Measurements from ENCODE around the gene TIRAP.

The TIRAP gene

DNA sequence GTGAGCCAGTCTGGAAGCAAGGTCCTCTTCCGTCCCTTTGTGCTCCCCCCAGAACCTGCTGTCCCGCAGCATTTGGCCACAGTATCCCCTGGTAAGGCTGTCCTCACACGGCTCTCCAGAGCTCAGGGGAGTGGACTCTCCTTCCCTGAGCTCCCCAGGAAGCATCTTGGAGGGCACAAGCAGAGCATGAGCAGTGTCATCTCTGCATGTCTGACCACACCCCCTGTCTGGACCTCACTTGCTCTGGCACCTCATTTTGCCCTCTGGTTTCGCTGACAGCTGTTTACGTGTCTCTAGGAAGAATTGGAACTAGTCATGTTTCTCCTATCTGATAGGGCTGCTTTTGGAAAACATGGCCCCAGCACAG lies 36.5 kb downstream of the TIRAP start:
- TF ChIP-seq ZNF565 (CRISPR knock-in tag; conservative IDR thresholded peaks at IDR 0.05; ENCODE audit: low read depth): no peak
- no peak for TF ChIP-seq CSDC2 (CRISPR knock-in tag; IDR thresholded peaks at IDR 0.05)
- TF ChIP-seq TOX (CRISPR knock-in tag; IDR thresholded peaks at IDR 0.05; ENCODE audit: borderline replicate concordance): no peak
- TF ChIP-seq ZFP30 (CRISPR knock-in tag; IDR thresholded peaks at IDR 0.05): no peak
- TF ChIP-seq, protein P1, sequence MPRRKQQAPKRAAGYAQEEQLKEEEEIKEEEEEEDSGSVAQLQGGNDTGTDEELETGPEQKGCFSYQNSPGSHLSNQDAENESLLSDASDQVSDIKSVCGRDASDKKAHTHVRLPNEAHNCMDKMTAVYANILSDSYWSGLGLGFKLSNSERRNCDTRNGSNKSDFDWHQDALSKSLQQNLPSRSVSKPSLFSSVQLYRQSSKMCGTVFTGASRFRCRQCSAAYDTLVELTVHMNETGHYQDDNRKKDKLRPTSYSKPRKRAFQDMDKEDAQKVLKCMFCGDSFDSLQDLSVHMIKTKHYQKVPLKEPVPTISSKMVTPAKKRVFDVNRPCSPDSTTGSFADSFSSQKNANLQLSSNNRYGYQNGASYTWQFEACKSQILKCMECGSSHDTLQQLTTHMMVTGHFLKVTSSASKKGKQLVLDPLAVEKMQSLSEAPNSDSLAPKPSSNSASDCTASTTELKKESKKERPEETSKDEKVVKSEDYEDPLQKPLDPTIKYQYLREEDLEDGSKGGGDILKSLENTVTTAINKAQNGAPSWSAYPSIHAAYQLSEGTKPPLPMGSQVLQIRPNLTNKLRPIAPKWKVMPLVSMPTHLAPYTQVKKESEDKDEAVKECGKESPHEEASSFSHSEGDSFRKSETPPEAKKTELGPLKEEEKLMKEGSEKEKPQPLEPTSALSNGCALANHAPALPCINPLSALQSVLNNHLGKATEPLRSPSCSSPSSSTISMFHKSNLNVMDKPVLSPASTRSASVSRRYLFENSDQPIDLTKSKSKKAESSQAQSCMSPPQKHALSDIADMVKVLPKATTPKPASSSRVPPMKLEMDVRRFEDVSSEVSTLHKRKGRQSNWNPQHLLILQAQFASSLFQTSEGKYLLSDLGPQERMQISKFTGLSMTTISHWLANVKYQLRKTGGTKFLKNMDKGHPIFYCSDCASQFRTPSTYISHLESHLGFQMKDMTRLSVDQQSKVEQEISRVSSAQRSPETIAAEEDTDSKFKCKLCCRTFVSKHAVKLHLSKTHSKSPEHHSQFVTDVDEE (CRISPR knock-in tag; IDR thresholded peaks at IDR 0.05): no peak
- no peak for TF ChIP-seq ZFP3 (CRISPR knock-in tag; IDR thresholded peaks at IDR 0.05)
- no peak for TF ChIP-seq ISL1 (CRISPR knock-in tag; IDR thresholded peaks at IDR 0.05)
- TF ChIP-seq GLIS3 (CRISPR knock-in tag; IDR thresholded peaks at IDR 0.05): no peak
- no peak for TF ChIP-seq RARB (CRISPR knock-in tag; IDR thresholded peaks at IDR 0.05)
- TF ChIP-seq PATZ1 (CRISPR knock-in tag; IDR thresholded peaks at IDR 0.05; ENCODE audit: borderline replicate concordance): no peak
- ATAC-seq: no peak

- ATAC-seq: no peak
- TF ChIP-seq, protein P2, sequence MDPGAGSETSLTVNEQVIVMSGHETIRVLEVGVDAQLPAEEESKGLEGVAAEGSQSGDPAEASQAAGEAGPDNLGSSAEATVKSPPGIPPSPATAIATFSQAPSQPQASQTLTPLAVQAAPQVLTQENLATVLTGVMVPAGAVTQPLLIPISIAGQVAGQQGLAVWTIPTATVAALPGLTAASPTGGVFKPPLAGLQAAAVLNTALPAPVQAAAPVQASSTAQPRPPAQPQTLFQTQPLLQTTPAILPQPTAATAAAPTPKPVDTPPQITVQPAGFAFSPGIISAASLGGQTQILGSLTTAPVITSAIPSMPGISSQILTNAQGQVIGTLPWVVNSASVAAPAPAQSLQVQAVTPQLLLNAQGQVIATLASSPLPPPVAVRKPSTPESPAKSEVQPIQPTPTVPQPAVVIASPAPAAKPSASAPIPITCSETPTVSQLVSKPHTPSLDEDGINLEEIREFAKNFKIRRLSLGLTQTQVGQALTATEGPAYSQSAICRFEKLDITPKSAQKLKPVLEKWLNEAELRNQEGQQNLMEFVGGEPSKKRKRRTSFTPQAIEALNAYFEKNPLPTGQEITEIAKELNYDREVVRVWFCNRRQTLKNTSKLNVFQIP (CRISPR knock-in tag; IDR thresholded peaks at IDR 0.05; ENCODE audit: borderline replicate concordance, low read depth): no peak
- TF ChIP-seq ZNF70 (CRISPR knock-in tag; IDR thresholded peaks at IDR 0.05): no peak
- TF ChIP-seq, protein P1 (CRISPR knock-in tag; IDR thresholded peaks at IDR 0.05): no peak
- TF ChIP-seq, protein P3, sequence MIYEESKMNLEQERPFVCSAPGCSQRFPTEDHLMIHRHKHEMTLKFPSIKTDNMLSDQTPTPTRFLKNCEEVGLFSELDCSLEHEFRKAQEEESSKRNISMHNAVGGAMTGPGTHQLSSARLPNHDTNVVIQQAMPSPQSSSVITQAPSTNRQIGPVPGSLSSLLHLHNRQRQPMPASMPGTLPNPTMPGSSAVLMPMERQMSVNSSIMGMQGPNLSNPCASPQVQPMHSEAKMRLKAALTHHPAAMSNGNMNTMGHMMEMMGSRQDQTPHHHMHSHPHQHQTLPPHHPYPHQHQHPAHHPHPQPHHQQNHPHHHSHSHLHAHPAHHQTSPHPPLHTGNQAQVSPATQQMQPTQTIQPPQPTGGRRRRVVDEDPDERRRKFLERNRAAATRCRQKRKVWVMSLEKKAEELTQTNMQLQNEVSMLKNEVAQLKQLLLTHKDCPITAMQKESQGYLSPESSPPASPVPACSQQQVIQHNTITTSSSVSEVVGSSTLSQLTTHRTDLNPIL (CRISPR knock-in tag; IDR thresholded peaks at IDR 0.05; ENCODE audit: low read depth): no peak
- TF ChIP-seq ARNTL (CRISPR knock-in tag; IDR thresholded peaks at IDR 0.05; ENCODE audit: borderline replicate concordance, low read depth): no peak
- no peak for TF ChIP-seq TOX (CRISPR knock-in tag; IDR thresholded peaks at IDR 0.05; ENCODE audit: borderline replicate concordance)
- TF ChIP-seq CSDC2 (CRISPR knock-in tag; IDR thresholded peaks at IDR 0.05): no peak
- no peak for TF ChIP-seq ZFP30 (CRISPR knock-in tag; IDR thresholded peaks at IDR 0.05)
Measured at GRCh38 chr11:126322996-126323395, 40.1 kb downstream of the TIRAP start.

DNA sequence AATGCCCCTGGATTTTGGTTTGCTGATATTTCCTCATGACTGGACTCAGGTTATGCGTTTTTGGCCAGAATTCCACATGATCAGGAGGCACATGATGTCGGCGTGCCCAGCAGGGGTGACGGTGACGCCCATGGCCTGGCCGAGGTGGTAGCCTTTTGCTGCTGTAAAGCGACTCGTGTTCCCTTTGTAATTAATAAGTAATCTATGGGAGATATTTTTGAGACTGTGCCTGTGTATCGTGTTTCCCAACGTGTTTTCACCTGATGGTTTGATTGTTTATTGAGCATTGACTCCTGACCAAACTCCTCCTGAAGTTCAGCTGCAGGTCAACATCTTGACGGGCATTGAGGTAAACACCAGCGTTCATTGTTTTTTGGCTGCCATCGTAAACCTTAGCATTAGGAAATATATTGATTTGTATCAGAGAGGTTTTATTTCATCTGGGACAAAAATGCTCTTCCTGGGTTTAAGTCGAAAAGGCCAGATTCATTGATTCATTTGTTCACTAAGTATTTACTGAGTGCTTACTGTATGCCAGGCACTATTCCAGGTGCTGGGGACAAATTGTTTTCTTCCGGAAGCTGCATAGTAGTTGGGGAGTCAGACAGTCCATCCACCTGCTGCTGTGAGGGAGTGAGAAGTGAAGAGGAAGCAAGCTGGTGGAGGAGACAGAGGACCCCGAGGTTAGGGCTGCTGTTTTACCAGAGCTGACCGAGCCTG lies 44.5 kb downstream of the TIRAP start:
- ATAC-seq: no peak
- no peak for TF ChIP-seq PATZ1 (CRISPR knock-in tag; IDR thresholded peaks at IDR 0.05; ENCODE audit: borderline replicate concordance)
- no peak for TF ChIP-seq ZNF8 (CRISPR knock-in tag; IDR thresholded peaks at IDR 0.05)
- TF ChIP-seq, protein P1 (CRISPR knock-in tag; IDR thresholded peaks at IDR 0.05): no peak
- no peak for TF ChIP-seq PPARA (CRISPR knock-in tag; IDR thresholded peaks at IDR 0.05; ENCODE audit: borderline replicate concordance)
- no peak for TF ChIP-seq TCF4 (CRISPR knock-in tag; IDR thresholded peaks at IDR 0.05; ENCODE audit: borderline replicate concordance)
- TF ChIP-seq CSDC2 (CRISPR knock-in tag; IDR thresholded peaks at IDR 0.05): no peak
- TF ChIP-seq RARB (CRISPR knock-in tag; IDR thresholded peaks at IDR 0.05): no peak
- TF ChIP-seq, protein P4, sequence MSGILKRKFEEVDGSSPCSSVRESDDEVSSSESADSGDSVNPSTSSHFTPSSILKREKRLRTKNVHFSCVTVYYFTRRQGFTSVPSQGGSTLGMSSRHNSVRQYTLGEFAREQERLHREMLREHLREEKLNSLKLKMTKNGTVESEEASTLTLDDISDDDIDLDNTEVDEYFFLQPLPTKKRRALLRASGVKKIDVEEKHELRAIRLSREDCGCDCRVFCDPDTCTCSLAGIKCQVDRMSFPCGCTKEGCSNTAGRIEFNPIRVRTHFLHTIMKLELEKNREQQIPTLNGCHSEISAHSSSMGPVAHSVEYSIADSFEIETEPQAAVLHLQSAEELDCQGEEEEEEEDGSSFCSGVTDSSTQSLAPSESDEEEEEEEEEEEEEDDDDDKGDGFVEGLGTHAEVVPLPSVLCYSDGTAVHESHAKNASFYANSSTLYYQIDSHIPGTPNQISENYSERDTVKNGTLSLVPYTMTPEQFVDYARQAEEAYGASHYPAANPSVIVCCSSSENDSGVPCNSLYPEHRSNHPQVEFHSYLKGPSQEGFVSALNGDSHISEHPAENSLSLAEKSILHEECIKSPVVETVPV (CRISPR knock-in tag; IDR thresholded peaks at IDR 0.05): no peak
- TF ChIP-seq OSR1 (CRISPR knock-in tag; IDR thresholded peaks at IDR 0.05): no peak

Data from SK-N-SH treated with all-trans-retinoic acid at 6 μM for 48 hours (cell line).